GM12875 (cell line): ENCODE measurements around the gene ANAPC7.

Source experiments
- H3K4me3 ChIP-seq: one replicate; pipeline ENCODE4 v1.5.1; 2011; ENCODE audit warnings: low read depth, low read length, control low read depth
- CTCF ChIP-seq: IDR thresholded peaks from 2 replicates; pipeline ENCODE4 v1.5.1; 2011; ENCODE audit warnings: low read depth, mild to moderate bottlenecking, control low read depth, inconsistent platforms, low read length, moderate library complexity, borderline replicate concordance; ENCODE audit not compliant: insufficient read depth

The ANAPC7 gene

GRCh38 chr12:110338754-110339153 is 64.8 kb downstream of the ANAPC7 start:
- no peak for TF ChIP-seq CTCF
- H3K4me3 ChIP-seq, result no peak overlapping the region

GRCh38 chr12:110337912-110338710 is 65.4 kb downstream of the ANAPC7 start:
- H3K4me3 ChIP-seq, result no peak overlapping the region
- TF ChIP-seq CTCF, result no peak

DNA sequence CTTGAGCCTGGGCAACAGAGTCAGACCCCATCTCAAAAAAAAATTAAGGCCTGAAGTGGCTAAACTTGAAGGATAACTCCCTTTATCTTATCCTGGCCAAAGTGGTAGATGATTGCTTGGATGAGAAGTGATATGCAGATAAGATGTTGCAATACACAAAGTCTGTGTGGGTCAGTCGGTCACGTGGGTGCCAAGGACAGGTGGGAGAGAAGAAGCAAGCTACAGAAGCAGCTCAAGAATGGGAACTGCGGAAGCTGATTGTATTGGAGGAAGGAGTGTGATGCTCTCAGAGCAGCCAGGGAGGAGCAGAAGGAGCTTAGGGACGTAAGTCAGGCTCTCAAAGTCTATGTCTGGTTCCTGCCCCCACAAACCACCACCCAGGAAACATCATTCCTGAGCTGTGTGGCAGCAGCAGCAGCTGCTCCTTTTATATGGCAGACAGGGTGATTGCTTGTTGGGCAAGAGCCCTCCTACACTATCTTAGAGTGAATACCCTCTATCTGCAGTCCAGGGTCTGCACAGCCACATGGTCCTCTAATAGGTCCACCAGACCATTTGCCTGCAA is 67.9 kb downstream of the ANAPC7 start:
- H3K4me3 ChIP-seq, result no peak overlapping the region
- no peak for TF ChIP-seq CTCF

DNA sequence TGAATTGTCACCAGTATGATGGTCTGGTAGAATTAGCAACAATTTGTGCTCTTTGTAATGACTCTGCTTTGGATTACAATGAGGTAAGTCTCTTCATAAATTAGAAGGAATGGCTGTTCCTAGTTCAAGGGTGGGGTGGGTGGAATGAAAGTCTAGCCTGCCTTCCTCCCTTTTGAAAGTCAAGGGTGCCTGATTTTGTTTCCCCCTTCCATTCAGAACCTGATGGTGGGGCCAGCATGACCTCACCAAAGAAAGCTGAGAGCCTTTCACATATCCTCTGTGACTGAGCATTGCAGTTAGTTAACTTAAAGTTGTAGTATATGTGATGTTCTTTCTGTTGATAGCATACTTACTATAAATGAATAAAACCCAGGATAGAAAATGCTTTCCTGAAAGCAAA is 70.3 kb downstream of the ANAPC7 start:
- no peak overlapping the region for H3K4me3 ChIP-seq
- TF ChIP-seq CTCF, result no peak

- no peak for TF ChIP-seq CTCF
- H3K4me3 ChIP-seq, result no peak overlapping the region
Measured at GRCh38 chr12:110330544-110330943, 73.0 kb downstream of the ANAPC7 start.

GRCh38 chr12:110330124-110330523 is 73.4 kb downstream of the ANAPC7 start:
- H3K4me3 ChIP-seq, result no peak overlapping the region
- no peak for TF ChIP-seq CTCF

- TF ChIP-seq CTCF, result no peak
- H3K4me3 ChIP-seq, result no peak overlapping the region
Measured at GRCh38 chr12:110329710-110330109, 73.8 kb downstream of the ANAPC7 start.
